HG03457 (cell line): ENCODE data around the gene PPARA.

Experiments used
- ATAC-seq: cut with Tn5 transposase; IDR thresholded peaks from one replicate; pipeline ENCODE4 v1.9.1; 2021; ENCODE audit warnings: moderate number of reproducible peaks; ENCODE audit not compliant: unreplicated experiment

Gene PPARA

DNA sequence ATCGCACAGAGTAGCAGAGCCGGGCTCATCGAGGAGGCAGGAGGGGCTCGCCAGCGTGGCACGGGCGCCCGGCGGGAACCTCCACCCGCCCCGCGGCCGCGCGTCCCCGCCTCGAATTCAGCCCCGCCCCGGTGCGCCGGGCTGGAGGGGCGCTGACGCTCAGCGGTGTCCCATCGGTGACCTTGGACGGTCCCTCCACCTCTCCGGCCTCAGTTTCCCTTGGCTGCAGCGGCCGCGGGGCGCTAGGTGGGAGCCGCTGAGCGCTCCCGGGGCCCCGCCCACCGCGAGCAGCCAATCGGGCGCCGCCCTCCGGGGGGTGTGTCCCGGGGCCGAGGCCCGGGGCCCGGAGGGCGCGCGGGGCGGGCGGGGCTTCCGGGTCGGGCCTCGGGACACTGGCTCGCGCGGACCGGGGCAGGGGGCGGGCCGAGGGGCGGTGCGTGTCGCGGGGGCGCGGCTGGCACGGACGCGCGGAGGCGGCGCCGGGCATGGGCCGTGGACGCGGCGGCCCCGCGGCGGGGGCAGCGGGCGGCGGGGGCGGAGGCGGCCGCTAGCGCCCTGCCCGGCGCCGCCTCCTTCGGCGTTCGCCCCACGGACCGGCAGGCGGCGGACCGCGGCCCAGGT lies at the start of gene PPARA:
Gene PPARA (plus strand): TSS at position 493 of the 621 bp plus-strand sequence. CDS start 47,858 bp downstream, outside the sequence.
- peak; percentile 47 for ATAC-seq

DNA sequence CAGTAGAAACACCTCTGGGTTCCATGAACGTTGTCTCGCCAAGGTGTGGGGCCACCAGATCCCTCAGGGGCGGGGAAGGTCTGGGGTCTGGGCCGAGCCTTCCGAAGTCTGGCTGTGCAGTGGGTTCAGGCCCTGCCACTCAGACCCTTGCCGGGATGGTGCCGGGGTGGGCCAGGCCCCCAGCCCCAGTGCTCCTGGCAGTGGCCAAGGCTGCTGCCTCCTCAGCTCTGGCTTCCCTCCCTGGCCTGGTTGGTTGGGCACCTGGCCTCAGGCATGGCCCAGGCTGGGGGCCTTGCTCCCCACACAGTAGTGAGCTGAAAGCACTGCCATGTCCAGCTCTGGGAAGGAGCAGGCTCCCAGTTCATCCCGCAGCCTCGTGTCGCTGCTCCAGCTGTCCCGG lies 48.2 kb upstream of the PPARA start:
- no peak for ATAC-seq

DNA sequence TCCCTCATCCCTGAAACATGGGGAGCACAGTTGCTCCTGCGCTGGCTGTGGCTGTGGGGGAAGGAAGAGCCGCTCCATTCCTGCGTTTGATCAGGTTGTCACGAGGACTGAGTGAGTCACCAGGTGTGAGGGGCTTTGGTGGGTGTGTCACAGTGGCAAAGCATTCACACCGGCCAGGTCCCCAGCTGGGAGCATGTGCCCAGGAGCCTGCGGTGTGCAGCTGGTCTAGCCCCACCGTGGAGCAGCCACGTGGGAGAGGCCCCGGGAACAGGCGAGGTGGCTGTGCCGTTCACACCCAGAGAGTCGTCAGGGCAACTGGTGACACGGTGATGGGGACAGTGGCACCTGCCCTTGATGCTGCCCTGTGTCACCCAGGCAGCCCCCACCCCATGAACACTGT lies 47.6 kb upstream of the PPARA start:
- ATAC-seq, result no peak

DNA sequence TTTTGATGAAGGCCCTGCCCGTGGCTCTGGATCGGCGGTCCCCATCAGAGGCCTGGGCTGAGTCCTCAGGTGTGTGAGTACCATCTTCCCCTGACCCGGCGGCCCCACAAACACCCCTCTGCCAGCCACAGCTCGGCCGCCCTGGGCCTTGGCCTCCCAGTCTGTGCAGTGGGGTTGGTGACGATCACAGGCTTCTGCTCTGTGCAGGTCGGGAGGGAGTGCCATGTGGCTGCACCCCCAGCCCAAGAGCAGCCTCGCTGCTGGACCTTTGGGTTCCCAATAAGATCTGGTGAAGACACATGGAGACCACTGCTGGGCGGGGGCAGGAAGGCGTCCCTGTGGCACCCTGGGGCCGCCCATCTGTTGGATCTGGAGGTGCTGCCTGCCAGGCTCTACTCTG lies 47.1 kb upstream of the PPARA start:
- no peak for ATAC-seq

DNA sequence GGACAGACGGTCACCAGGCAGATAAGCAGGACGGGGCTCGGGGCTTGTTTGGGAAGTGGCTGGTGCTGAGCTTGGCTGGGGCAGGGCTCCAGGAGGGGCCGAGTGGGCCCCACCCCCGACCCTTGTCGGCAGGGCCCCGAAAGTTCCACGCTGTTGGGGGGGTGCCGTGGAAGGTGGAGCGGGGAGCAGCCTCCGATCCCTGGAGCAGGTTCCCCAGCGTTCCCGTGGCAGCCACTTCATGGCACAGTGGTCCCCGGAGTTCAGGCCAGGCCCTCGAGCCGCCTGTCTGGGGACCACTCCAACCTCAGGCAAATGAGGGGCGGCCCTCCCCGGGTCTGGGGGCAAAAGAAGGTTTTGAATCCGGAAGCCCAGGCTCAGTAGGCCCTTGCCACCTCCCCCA lies 46.7 kb upstream of the PPARA start:
- ATAC-seq, result no peak

DNA sequence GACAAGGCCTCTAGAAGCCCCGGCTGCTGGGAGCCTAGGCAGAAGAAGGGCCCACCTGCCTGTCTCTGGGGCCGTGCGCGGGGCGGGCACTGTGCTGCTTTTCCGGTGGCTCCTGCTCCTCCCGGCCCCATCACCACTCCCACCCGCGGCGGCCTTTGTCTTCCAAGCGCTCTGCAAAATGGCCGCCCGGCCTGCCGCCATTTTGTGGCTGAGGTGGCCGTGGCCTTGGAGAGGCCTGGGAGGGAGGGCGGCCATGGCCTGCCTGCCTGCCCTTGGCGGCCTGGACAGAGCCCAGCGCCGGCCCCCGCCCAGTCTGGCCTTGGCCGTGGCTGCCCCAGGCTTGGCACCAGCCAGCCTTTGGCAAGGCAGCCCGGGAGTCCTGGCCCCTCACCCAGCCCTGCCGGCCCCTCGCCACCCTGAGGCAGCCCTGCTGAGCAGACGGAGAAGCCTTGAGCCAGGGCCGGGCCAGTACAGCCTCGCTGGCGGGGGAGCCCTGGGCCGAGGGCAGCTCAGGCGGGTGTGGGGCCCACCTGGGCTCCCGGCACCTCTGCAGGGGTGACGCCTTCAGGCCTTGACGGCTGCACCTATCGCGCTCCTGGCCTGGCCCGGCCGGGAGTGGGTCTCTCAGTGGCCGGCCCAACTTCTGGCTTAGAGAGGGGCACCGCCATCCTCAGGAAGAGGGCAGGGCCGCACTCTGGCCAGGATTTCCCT lies 46.0 kb upstream of the PPARA start:
- no peak for ATAC-seq

DNA sequence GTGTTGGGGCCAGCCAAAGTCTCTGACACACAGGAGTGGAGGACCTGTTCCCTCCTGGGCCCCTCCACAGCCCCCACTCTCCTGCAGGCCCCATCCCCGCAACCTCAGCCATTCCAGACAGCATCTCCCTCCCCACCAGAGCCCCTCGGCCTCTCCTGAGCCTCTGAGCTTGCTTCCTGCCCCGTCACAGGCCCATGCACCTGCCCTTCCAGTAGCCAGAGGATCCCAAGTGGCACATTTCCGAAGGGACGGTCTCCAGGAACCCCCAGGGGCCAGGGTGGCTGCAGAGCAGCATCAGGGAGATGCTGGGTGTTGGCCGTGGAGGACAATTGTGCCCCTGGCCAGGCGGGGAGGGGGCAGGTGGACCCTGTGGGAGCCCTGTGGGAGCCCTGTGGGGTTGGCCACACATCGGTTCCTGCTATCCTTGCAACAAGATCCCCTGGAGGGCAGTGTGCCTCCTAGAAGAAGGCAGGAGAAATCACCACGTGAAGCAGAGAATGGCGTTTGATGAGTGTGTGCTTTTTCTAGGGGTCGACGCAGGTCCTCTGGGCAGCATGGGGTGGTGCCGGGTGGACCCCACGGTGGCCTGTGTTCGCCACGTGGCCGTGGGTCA lies 45.3 kb upstream of the PPARA start:
- no peak for ATAC-seq

DNA sequence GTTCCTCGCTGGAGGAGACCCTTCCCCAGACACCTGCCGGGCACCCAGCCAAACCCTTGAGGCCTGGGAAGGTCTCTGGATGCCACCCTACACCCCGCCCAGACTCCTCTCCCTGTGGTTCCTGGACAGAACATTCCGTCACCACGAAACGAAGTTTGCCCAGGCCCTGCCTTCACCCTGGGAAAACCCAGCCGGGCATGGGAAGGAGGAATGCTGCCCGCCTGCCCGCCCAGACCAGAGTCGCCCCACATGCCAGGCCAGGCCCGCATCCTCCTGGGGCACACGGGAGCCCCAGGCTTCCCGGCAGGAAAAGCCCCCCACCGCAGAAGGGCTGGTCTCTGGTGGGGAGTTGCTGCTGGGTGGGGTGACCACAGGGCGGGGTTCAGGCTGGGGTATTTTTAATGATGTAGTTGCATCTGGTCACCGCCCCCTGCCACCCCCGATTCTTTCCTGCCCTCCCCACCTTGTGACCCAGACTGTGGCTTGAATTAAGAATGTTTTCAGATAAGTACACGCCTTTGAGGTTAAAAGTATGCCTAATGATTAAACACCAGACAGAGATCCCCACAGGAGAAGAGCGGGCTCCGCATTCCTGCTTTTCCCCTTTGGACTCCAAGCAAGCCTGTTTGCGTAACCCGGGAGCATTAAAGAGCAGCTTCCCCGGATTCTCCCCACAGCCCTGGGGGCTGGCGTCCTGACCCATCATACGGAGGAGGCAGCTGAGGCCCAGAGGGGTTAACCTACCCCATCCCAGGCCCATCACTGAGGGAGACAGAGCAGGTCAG lies 44.6 kb upstream of the PPARA start:
- ATAC-seq, result no peak

DNA sequence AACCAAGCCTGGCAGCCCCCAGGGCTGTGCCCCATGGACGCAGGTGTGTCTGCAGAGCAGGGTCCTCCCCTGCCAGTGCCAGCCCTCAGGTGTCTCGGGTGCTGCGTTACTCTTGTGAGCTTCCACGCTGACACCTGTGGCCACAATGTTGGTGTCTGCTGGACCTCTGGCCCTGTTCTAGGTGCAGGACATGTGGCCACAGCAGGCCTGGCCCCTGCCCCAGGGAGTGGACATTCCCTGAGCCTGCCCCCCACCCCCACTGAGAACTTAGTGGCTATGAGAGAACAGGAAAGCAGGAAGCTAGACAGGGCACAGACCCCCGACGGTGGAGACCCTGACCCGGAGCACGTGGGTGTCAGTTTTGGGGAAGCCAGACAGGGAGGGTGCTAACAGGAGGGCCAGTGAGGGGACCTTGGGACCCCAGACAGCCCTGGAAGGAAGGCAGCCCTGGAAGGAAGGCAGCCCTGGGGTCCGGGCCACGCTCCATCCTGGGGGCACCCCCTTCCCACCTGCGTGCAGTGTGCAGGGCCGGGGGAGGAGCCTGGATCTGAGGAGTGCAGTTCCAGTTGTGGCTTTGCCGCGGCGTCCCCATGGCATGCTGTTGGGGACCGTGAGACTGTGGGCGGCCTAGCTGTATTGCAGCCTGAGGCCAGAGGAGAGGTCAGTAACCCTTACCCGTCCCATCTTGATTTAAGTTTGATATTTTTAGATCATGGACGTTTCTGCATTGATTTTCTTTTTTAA lies 43.9 kb upstream of the PPARA start:
- ATAC-seq, result no peak

DNA sequence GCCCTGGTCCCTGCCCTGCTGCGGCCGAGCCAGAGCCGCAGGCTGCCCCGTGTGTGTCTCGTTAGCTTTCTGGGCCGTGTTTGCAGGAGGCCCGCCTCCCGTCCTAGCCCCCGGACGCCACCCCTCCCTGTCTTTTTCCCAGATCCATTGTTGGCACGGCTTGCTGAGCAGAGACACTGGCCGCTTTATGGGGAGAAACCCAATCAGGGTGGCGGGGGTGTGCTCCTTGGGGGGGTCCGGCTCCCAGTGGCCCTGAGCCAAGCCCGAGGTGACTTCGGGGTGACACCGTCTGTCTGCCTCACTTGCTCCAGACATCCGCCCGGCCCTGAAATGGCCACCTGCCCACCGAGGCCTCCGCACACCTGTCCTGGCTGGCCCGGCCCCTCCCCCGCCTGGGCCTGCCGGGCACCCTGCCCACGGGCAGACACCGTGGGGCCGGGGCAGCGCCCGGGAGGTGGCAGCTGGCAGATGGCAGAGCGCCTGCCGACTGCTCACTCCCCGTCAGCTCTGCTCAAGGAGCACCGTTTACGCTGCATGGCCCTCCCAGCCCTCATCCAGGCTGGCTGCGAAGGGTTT lies 43.1 kb upstream of the PPARA start:
- no peak for ATAC-seq

DNA sequence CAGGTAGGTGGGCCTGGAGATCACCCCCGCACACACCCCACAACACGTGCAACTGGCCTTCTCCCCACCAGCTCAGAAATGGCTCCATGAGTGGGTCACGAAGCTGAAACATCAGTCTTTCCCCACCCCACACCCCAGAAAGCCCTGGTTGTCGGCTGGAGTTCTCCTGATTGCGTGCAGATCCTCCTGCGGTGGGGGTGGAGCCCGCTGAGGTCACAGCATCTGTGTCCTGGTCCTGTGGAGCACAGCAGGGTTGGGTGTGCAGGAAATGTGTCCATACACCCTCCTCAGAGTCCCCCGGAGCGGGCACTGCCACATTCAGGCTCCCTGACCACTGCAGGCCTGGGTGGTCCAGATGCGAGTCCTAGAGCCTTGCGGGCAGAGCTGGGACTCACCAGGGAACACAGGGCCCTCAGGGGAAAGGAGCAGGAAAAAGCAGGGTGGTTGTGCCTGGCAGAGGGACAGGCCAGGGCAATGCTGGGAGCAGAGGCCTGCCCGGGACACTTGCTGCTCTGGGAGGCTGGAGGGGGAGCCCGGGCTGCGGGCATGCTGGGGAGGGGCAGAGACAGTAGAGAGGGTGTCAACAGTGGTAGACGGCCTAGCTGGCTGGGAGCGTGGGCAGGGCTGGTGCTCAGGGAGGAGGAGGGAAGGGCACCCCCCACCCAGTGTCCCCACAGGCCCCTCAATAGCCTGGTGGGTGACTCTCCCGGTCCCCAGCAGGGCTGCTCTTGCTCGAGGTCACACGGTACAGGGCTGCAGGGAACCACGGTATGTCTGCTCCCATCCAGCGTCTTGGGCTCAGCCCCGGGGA lies 42.4 kb upstream of the PPARA start:
- ATAC-seq, result no peak

DNA sequence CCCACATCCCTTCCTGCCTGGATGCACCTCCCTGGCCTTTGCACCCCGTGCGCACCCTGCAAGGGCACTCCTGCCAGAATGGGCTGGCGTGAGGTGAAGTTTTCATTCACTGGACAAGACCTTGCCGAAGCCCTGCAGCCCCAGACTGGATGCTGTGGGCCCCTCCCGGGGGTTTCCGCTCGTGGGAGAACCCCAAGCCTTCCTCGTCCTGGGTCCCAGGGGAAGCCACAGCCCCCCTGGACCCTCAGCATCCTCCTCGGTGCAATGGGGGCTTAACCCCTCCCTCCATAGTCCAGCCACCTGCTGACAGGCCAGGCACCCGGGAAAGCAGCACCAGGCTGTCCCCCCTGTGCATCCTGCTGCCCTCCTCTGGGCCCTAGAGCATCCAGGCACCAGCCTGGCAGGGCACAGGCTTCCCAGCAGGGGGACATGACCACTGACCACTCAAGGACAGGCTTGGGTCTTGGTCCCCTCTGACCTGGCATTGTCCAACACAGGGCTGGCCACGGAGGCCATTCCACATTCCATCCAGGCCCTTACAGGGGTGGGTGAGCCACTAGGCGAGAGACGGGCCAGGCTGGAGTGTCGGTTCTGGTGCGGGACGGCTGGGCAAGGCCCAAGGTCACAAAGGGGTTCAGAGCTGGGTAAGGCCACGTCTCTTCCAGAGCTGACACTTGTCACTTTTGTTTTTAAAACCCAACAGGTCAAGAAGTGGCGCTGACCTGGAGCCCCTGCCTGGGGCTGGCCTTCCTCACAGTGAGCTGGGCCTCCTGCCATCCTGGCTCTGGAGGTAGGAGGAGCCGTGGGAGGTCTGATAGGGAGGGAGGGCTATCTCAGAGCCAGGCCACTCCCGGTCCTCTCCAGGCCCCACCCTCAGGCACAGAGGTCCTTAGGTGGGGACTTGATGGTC lies 41.5 kb upstream of the PPARA start:
- ATAC-seq, result no peak

DNA sequence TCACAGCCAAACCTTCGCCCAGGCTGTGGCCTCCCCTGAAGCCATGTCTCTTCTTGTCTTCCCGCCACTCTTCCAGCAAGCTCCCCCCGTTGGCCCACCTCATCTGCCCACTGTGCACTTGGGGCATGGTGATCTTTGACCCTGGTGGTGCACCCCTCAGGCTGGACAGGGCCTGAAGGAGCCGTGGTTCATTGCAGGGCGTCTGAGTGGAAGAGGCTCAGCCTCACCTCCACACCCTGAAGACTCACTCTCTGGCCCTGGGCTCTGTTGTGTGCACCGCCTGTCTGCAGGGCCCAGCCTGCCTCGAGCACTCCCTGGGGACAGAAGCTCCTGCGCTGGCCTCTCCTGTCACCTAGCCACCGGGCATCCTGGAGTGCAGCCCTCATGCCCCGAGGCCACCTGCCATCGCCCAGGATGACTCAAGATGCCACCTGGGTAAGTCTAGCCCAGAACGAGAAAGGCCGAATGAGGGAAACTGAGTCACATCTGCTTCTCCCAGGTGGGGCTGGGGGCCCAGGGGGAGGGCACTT lies 40.8 kb upstream of the PPARA start:
- no peak for ATAC-seq

DNA sequence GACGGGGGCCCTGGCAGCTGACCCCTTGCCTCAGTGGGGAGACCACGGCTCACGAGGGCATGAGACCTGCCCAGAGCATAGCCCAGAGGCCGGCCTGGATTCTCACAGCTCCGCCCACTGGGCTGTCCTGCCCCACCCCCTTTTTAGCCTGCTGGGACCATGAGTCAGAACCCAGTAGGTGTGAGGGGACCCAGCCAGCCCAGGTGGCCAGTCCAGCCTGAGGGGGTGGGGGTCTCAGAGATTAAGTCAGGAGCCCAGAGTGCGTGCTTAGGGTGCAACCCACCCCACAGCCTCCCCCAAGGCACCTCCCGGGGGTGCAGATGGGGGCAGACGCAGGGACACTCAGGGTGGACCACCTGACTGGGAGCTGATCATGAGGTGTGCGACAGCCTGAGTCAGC lies 40.1 kb upstream of the PPARA start:
- no peak for ATAC-seq

DNA sequence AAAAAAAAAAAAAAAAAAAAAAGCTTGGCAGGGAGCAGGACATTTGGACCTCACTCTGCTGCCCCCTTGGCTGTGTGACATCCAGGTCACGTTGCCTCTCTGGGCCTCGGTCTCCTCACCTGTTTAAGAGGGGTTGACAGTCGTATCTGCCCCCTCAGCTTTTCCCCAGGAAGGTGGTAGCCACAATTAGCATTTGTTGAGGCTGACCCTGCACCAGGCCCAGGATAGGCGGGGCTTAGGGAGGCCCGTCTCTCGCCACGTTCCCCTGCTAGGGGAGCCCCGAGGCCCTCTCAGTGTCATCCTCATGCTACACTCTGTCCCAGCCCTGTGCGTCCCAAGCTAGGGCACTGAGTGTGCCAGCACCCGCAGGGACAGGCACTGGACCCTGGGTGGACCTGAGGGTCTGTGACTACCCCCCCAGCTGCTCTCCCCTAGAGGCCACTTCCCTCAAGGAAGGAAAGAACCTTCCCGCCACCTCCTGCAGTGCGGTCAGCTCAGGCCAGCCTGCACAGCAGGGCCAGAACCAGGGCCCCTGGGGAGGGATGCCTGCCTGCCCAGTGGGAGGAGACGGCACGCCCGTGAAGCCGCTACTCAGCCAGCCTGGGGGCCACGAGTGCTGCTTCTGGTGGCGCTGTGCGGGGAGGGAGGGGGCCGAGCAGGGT lies 38.5 kb upstream of the PPARA start:
- no peak for ATAC-seq

DNA sequence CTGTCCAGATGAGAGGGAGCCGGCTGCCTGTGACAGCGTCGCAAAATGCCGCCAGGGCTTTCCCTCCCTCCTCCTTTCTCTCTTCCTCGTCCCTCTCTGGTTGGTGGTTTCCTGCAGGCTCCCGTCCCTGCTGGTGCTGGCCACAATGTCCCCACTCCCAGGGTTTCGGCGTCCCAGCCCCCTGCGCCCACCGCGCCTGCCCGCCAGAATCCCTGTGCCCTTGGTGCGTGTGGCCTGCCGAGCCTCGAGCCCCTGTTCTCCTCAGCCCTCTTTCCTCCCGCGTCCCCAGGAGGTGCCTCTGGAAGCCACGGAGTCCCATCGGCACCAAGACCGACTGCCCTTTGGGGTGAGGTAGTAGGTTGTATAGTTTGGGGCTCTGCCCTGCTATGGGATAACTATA lies 37.9 kb upstream of the PPARA start:
- ATAC-seq, result no peak

DNA sequence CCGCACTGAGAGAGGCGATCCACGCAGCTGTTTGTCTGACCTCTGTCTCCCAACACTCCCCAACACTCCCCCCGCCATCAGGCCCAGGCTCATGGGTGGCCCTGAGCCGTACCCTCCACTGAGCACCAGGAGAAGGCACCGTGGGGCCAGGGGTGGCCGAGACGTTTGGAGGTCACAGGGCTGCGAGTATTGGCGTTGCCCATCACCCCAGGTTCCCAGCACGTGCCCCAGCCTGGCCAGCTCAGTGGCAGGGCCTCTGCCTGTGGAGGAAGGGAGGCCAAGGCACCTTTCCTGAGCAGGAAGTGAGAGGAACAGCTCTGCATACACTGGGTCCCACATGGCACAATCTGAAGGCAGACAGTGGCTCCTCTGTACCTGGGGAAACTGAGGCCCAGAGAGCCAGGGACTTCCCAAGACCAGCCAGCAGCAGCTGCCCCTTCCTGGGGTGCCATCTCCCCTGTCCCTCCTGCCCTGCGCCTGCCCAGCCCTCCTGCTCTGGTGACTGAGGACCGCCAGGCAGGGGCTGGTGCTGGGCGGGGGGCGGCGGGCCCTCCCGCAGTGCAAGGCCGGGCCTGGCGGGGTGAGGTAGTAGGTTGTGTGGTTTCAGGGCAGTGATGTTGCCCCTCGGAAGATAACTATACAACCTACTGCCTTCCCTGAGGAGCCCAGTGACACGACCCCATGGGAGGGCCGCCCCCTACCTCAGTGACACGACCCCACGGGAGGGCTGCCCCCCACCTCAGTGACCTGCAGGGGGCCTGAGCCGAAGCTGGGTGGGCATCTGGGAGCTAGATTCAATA lies 37.0 kb upstream of the PPARA start:
- no peak for ATAC-seq
